CD1c-positive myeloid dendritic cell (primary cell): ENCODE results near the gene AFM.

ENCODE experiments used
- DNase-seq: peaks from one replicate; pipeline ENCODE4 v3.0.0-alpha.2; 2016; ENCODE audit errors: extremely low spot score

The AFM gene, protein sequence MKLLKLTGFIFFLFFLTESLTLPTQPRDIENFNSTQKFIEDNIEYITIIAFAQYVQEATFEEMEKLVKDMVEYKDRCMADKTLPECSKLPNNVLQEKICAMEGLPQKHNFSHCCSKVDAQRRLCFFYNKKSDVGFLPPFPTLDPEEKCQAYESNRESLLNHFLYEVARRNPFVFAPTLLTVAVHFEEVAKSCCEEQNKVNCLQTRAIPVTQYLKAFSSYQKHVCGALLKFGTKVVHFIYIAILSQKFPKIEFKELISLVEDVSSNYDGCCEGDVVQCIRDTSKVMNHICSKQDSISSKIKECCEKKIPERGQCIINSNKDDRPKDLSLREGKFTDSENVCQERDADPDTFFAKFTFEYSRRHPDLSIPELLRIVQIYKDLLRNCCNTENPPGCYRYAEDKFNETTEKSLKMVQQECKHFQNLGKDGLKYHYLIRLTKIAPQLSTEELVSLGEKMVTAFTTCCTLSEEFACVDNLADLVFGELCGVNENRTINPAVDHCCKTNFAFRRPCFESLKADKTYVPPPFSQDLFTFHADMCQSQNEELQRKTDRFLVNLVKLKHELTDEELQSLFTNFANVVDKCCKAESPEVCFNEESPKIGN

GRCh38 chr4:73481358-73481757, at the start of gene AFM:
Gene AFM, plus strand, starts transcription at chr4:73481745. Its CDS starts 31 bp downstream, at chr4:73481776.
- DNase-seq = no peak

GRCh38 chr4:73431813-73432168, 49.8 kb upstream of the AFM start:
- DNase-seq = no peak

DNA sequence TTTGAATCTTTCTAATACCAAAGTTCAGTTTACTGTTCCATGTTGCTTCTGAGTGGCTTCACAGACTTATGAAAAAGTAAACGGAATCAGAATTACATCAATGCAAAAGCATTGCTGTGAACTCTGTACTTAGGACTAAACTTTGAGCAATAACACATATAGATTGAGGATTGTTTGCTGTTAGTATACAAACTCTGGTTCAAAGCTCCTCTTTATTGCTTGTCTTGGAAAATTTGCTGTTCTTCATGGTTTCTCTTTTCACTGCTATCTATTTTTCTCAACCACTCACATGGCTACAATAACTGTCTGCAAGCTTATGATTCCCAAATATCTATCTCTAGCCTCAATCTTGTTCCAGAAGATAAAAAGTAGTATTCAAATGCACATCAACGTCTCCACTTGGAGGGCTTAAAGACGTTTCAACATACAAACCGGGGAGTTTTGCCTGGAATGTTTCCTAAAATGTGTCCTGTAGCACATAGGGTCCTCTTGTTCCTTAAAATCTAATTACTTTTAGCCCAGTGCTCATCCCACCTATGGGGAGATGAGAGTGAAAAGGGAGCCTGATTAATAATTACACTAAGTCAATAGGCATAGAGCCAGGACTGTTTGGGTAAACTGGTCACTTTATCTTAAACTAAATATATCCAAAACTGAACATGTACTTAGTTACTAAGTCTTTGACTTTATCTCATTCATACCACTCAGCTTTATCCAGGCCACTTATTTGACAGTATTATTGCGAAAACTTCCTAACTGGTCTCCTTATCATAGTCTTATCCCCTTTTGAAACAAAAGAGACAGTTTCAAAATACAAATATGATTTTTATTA, 49.2 kb upstream of the AFM start:
- no peak for DNase-seq

- DNase-seq = no peak
These were observed 48.4 kb upstream of the AFM start for GRCh38 chr4:73433140-73433539.

DNA sequence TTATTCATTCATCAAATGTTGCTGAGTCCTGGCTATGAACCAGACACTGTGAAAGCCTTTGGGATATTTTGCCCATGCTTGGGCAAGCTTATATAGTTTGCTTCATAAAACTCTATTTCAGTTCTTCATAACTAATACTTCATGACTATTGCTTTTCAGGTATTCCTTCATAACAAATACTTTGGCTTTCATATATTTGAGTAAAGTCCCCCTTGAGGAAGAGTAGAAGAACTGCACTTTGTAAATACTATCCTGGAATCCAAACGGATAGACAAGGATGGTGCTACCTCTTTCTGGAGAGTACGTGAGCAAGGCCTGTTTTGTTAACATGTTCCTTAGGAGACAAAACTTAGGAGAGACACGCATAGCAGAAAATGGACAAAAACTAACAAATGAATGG, 47.2 kb upstream of the AFM start:
- peak; percentile 4 for DNase-seq

DNA sequence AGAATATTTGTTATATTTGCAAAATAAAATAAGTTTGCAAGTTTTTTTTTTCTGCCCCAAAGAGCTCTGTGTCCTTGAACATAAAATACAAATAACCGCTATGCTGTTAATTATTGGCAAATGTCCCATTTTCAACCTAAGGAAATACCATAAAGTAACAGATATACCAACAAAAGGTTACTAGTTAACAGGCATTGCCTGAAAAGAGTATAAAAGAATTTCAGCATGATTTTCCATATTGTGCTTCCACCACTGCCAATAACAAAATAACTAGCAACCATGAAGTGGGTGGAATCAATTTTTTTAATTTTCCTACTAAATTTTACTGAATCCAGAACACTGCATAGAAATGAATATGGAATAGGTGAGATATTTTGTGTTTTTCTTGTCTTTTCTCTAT, 45.6 kb upstream of the AFM start, which contains the start of gene AFP:
AFP (plus strand) TSS at position 238 of the 400 bp plus-strand sequence; CDS start at position 280, 42 bp downstream.
- no peak for DNase-seq

DNA sequence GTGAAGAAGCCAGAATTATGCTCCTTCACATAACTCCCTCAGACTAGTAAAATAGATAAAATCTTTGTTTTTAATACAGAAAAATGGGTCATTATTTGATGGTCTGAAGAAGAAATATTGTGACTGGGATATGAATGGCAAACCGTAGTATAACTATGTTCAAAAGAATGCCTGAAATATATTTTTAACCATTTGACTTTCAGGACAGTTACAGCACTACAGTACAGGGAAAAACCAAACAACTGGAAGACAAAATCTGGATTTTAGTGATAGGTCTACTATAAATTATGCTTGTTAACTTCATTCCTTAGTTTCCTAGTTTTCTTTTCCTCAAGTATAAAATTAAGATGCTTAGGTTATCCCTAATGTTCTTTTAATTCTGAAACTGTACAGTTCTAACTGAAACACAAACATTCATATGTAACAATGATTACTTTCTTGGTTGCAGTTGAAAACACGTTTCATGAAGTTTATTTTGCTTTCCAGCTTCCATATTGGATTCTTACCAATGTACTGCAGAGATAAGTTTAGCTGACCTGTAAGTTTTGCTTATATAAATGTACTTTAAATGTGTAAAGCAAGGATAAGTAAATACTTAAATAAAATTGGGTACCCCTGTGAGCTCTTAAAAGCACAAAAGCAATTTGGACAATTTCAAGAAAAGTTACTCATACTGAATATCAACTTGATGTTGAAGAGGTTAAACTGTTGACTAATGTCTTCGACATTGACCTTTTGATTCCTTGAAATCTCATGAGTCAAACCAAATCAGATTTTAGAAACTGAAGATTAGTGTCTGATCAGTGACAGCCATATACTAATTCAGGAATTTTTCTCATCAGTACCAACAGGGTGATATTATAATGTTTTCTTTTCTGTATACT, 44.6 kb upstream of the AFM start:
- no peak for DNase-seq

GRCh38 chr4:73437558-73437956, 44.0 kb upstream of the AFM start:
- DNase-seq = no peak

DNA sequence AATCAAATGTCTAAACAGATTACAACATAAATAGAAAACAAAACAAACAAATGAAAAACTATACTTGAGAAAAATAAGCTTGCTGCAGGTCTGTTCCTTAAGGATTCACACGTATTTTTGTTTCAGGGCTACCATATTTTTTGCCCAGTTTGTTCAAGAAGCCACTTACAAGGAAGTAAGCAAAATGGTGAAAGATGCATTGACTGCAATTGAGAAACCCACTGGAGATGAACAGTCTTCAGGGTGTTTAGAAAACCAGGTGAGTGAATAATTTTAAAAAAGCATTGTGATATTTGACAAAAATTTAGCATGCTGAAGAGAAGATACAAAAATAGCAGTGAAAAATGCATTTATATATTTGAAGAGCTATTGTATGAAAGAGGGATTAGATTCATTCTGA, 43.5 kb upstream of the AFM start:
- no peak for DNase-seq

DNA sequence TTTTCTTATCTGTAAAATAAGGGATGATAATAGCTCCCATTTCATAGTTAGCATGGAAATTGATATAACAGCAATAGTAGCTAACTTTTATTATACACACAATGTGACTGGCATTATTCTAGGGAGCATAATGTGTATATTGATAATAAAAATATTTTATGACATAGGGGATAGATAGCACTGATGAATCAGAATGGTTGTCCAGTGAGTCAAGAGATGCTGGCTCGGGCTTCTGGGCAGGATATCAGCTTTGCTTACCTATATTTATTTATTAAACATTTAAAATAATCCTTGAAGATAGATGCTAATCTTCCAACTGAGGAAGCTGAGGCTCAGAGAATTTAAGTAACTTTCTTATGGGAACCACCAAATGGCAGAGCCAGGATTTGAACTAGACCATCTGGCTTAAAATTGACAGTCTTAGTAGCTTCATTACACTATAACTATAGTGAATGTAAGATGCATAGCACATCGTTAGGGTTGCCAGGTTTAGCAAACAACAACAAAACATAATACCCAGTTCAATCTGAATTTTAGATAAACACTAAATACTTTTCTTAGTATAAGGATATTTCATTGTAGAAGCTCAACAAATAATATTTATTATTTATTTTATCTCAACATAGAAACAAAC, 42.8 kb upstream of the AFM start:
- DNase-seq = no peak

- DNase-seq = no peak
These were observed 42.1 kb upstream of the AFM start for GRCh38 chr4:73439445-73439844.

GRCh38 chr4:73439991-73440390, 41.6 kb upstream of the AFM start:
- DNase-seq = no peak

GRCh38 chr4:73440653-73441052, 40.9 kb upstream of the AFM start:
- DNase-seq = no peak

- DNase-seq = no peak
These were observed 39.3 kb upstream of the AFM start for GRCh38 chr4:73442275-73442674.

DNA sequence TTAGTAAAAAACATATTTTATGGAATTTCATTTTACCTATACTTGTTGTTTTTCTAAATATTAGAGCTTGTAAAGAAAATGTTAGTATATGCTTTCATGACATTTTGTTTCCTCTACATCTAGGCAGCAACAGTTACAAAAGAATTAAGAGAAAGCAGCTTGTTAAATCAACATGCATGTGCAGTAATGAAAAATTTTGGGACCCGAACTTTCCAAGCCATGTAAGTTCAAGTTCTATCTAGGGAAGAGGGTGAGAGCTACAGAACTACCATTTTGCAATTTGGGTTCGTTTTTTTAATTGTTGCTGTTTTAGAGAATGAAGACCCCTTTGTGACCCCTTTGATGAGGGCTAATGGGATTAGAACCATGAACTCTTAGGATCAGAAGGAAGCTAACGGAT, 38.3 kb upstream of the AFM start:
- DNase-seq = no peak

- DNase-seq = no peak
These were observed 35.9 kb upstream of the AFM start for GRCh38 chr4:73445383-73446335.

DNA sequence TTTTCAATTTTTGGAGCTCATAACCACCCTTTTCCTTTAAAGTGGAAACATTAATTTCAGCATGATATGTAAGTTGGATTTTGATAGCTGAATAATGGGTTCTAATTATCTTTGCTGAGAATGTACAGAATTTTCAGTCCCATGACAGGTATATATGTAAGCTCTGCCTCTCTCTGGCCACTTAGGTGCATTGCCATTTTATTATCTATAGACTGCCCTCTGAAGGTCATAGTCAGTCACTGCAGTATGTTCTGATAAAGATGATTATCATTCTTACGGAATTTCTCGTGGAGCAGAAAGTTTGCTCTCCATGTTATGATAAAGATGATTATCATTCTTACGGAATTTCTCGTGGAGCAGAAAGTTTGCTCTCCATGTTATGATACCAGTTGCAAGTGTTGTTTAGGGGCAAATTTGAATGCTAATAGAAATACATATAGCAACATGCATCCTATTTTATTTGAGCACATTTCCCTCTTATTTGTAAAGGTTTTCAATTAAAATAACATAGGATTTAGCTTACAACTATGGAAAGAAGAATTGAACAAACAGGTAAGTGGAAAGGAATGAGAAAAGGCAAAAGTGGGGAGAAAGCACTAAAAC, 35.1 kb upstream of the AFM start:
- DNase-seq = peak; percentile 62

- DNase-seq = no peak
These were observed 33.9 kb upstream of the AFM start for GRCh38 chr4:73447671-73448070.

- DNase-seq = no peak
These were observed 32.9 kb upstream of the AFM start for GRCh38 chr4:73448448-73449203.
